Head of caudate nucleus (tissue), 42 donors: ENCODE data around the gene RTKN2.

Experiments used
- DNase-seq, 42 donors: peaks; one replicate each; pipeline versions ENCODE4 v3.0.0 to v3.0.0-alpha.2; 2020 to 2021; ENCODE audit warnings: mixed read lengths in 7 of 42
- intact Hi-C: fragments of 100-400 bp; cut with DNase I; formaldehyde crosslinking; loops from one replicate; pipeline ENCODE4 v1.15.0; 2022

Gene RTKN2

GRCh38 chr10:62185919-62186692 is 82.5 kb downstream of the RTKN2 start:
- no peak for DNase-seq
- intact Hi-C loops: no loop called here

GRCh38 chr10:62183857-62184795 is 84.5 kb downstream of the RTKN2 start:
- intact Hi-C loops: no loop called here
- no peak for DNase-seq

DNA sequence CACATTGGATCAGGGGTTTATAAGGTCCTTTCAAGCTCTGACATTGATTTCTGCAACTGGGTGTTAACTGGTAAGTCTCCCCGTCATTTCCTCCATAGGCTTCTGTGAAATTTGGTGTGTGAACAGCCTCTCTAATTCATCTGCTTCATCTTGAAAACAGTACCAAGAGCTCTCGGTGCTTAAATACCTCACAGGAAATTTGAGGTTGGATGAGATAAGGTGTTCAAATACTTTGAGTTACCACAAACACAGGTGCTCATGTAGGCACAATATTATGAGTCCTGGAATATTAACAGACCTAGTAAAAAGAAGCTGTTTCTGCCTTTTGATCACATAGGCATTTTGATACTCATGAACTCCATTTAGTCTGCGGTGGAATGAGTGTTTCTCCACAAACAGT is 85.2 kb downstream of the RTKN2 start:
- intact Hi-C loops: no loop called here
- DNase-seq: no peak

- DNase-seq: no peak
- intact Hi-C loops: no loop called here
Observed at GRCh38 chr10:62182595-62182994, 86.0 kb downstream of the RTKN2 start.

GRCh38 chr10:62182171-62182570 is 86.5 kb downstream of the RTKN2 start:
- intact Hi-C loops: no loop called here
- no peak for DNase-seq

DNA sequence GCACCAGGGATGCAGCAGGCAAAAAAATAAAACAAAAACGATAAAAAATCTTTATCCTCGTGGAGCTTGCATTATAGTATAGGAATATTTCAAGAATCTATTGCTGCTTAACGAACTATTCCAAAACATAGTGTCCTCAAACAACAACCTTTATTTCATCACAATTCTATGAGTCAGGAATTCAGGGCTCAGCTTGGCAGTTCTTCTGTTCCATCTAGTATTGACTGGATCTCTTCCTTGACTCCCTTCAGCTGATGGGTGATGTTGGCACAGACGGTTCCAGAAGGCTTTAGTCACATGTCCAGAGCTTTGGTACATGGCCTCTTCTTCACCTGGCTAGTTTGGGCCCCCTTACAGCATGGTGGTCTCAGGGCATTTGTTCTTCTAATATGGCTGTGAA is 88.0 kb downstream of the RTKN2 start:
- DNase-seq: no peak
- intact Hi-C loops: no loop called here

DNA sequence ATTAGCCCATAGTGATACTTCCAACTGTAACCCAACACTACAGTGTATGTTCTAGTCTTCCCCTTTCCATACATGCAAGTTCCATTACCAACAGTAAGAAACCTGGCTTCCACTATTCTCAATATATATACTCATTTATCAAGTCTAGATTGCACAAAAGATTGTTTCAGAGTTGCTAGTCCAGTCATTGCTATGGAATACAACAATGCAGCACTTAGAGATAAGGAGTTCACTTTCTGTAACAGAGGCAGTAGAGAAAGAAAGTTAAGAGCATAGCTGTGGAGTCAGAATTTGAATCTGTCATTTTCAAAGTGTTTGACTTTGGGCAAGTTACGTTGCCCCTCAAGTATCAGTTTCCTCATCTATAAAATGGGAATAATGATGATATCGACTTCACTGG is 90.1 kb downstream of the RTKN2 start:
- intact Hi-C loops: no loop called here

GRCh38 chr10:62177111-62177510 is 91.5 kb downstream of the RTKN2 start:
- no peak for DNase-seq
- intact Hi-C loops: no loop called here

More for the DNA sequence above, 90.1 kb downstream of the RTKN2 start:
- DNase-seq: no peak

- intact Hi-C loops: no loop called here
- no peak for DNase-seq
Observed at GRCh38 chr10:62175251-62175650, 93.4 kb downstream of the RTKN2 start.

DNA sequence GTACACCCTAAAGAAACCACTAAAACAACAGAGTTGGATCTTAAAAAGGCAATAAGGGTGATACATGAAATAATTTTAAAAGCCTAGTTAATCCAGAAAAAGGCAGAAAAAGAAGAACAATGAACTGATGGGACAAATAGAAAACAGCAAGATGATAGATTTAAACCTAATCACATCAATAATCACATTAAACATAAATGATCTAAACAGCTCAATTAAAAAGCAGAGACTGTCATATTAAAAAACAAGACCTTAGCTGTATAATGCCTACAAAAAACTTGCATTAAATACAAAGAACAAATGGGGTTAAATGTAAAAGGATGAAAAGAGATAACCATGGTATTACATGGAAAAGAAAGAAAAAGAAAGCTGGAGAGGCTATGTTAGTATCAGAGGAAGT is 96.2 kb downstream of the RTKN2 start:
- intact Hi-C loops: no loop called here
- no peak for DNase-seq

DNA sequence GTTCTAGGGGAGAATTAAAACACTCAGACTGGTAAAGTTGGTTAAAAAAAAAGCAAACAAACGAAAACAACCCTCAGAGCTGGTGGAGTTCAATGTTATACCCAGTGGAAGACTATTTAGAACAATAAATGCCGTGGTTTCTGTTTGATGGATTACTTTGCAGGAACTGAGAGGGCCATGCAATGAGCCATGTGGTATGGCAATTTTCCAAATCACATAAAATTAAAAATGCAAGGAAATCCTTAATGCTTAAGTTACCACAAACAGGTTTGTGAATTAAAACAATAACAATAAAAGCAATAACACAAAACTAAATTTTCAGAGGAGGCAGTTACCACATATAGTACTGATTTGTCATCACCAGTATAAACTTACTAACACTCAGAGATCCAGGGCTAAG is 96.9 kb downstream of the RTKN2 start:
- intact Hi-C loops: no loop called here
- DNase-seq: no peak

DNA sequence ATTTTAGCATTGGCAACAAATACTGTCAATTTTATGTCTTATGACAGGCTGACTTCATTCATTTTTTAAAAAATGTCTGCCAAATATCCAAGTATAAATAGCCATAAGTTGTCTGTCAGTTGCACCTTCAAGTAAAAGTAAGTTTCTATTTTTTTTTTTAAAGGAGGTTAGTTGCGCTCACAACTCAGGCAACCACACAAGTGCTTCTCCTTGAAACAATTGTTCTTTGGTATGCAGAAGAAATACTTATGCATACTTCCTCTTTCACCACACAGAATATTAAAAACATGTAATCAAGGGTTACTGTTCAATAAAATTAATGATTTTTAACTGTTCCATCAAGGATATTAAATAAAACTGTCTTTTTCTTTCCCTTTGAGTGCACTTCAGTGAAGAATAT is 97.9 kb downstream of the RTKN2 start:
- no peak for DNase-seq
- intact Hi-C loops: no loop called here

DNA sequence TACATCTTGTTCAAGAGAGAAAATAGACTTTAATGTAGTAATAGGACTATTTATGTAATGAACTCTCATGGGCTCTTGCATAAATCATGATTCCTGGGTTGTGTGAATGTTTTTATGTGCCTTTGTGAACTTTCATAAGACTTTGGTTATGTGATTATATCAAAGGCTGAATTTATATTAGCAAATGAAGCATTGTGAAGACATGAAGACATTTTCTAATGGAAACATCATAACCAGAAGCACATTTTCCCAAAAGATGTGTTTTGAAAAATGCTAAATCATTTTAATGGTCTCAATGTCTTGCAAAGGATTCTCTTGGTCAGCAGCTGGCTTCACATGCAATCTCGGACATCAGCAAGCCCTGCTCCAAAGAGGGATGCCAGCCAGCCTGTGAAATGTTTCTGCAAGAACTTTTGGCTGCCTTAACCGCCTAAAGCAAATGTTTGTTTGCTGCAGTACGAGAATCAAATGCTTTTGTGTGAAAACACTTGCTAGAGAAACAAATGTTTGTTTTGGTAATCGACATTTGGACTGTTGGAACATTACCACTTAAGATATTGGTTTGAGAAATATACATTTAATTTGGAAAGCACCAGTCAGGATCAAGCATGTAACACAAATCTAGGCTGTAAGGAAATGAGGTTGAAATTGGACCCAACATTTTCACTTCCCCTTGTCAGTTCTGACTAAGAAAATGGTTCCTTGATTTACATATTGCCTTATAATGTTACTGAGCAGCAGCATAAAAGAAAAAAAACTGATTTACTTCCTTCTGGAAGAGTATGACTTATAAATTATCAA is 102.1 kb downstream of the RTKN2 start:
- DNase-seq: peak in 18 of 42 donors; percentile 8 to 66 (median 20)
- intact Hi-C loops: no loop called here

DNA sequence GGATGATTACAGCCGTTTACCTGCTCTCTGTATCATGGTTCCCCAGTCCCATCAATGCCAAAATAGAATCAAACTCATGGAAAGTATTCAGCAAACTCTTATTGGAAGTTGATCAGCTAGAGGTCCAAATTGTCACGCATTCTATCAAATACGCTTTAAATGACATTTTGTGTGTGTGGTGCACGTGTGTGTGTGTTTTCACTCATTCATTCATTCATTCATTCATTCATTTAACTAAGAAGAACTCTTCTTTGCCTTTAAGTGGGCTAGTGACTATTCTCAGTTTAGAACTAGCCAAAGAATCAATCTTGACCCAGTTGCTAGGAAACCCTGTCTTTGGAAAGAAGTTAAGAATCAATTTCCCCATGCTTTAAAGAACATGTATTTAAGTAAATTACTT is 102.8 kb downstream of the RTKN2 start:
- intact Hi-C loops: no loop called here
- no peak for DNase-seq

GRCh38 chr10:62163024-62163423 is 105.6 kb downstream of the RTKN2 start:
- intact Hi-C loops: no loop called here
- DNase-seq: no peak

DNA sequence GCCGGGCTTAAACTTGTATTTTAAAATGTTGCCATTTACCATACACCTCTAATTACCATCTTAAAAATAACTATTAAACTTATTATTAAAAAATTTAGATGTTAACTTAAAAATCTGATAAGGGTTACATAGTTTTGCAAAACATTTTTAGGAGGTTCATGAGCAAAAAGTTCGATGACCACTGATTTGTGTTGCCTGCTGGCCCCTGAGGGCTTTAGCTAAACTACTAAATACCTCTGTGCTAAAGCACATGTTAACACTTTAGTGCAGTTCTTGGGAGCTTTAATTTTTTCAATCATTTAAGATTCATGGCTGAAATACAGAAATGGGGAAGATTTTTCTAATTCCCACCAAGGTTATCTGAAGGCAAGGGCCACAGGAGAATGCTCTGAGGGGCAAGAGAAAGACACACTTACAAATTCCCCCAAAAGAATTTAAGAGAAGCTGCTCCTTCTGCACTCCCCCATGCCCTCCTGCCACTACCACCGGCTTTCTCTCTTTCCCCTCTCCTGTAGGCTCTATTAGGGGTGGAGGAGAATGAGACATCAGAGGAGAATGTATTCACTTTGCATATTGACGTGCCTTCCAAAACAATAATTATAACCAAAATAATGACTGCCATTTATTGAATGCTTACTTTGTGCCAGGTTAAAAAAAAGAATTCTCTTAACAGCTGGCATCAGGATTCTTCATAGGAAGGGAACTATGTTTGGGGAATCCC is 106.2 kb downstream of the RTKN2 start:
- DNase-seq: no peak
- intact Hi-C loops: no loop called here

DNA sequence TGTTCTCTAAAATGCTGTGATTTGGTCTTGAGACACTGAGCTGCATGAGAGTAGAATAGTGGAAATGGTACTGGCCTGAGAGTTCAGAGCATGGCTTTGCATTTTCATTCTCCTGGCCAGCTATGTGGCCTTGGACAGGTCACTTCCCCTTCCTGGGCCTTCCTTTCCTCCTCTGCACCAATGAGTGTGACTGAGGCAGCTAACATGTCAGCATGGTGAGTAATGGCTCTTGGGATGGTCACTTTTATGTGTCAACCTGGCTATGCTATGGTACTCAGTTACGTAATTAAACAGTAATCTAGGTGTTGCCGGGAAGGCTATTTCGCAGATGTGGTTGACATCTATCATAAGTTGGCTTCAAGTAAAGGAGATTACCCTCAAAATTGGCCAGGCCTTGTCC is 109.3 kb downstream of the RTKN2 start:
- intact Hi-C loops: no loop called here
- DNase-seq: no peak

DNA sequence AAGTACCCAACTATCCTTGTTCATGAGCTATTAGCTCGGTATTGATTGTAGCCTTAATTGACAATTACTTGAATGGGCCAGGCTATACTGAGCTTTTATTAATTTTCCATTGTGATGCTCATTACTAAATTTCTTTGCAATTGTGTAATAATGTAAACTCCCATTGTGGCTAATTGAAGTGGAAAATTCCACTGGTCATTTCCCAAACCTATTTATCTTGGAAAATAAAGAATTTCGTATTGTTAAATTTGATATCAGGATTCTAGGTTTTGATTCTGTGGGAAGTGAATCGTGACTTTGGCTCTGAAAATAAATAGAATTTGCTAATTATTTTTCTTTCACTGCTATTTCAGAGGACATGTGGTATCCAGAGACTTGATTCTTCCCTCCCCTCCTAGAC is 111.0 kb downstream of the RTKN2 start:
- no peak for DNase-seq

DNA sequence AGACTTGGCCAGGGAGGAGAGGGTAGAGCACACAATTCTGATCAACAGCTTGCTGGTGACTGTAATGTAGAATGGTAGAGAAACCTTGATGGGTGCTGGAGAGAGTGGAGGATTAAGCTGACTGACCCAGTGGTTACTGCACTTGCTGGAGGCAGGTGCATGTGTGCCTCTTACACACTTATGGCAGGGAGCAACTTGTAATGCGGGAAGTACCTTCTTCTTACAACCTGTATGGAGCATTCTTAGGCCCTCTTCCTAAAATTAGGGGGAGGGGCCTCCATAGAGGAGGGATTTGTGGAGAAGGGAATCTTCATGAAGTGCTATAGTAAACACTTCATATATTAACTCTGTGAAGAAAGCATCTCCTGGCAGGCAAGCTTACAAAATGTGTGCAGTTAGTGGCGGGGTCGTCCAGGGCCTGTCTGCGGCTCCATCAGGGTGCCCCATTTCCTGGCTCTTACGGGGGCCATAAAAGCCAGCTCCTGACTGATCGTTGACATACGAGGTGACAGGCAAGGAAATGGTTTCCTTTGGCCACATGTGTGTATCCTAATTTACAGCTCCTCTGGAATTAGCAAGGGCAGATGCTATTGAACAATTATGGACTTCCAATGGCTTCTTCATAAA is 113.5 kb downstream of the RTKN2 start:
- no peak for DNase-seq
- intact Hi-C loops: no loop called here

More for the DNA sequence above, 111.0 kb downstream of the RTKN2 start:
- intact Hi-C loops: no loop called here
